ENCODE results near the gene RAPGEF1.

DNA sequence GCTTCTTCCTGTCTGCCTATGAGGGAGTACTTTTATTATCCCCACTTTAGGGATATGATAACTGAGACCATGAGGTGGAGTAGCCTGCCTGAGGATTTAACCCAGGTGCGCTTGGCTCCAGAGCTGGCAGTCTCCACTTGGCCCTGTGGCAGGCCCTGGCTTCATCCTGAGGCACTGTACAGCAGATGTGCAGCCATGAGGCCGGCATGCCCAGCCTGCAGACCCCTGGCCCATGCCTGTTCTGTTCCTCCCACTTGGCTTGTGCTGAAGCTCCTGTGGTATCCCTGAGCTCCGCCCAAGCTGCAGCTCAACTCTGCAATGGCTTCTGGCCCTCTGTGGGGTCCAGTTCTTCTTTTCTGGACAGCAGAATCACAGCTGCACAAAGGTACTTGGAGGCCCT lies 31.8 kb upstream of the RAPGEF1 start:
- TF ChIP-seq SPI1 (IDR thresholded peaks at IDR 0.05; ENCODE audit: low read depth, low read length) (no peak), POLR2A (IDR thresholded peaks at IDR 0.05; ENCODE audit: low read depth, low read length) (no peak), POLR2AphosphoS5 (IDR thresholded peaks at IDR 0.05; ENCODE audit: low read depth, low read length) (no peak)
